ENCODE results near the gene PHF12.

The PHF12 gene

DNA sequence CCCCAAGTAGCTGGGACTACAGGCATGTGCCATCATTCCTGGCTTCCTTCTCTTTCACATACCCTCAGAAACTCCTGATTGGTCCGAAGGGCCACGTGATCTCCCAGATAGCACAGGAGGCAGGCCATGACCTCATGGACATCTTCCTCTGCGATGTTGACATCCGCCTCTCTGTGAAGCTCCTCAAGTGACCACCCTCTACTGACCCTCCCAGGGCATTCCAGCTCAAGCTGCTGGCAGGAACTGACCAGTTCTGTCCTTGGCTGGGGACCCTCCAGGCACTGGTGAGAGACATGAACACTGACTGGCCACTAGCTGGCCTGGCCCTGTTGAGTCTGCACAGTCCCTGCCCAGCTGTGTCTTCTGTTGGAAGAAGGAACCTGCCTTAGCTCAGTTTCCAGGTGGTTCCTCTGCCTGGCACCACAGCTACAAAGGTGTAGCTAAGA lies 90.9 kb downstream of the PHF12 start:
- no peak for TF ChIP-seq POLR2A (IDR thresholded peaks at IDR 0.05; ENCODE audit: low read depth, low read length)
- FAIRE-seq (no peak), DNase-seq (ENCODE audit: insufficient read length, low spot score) (no peak)

DNA sequence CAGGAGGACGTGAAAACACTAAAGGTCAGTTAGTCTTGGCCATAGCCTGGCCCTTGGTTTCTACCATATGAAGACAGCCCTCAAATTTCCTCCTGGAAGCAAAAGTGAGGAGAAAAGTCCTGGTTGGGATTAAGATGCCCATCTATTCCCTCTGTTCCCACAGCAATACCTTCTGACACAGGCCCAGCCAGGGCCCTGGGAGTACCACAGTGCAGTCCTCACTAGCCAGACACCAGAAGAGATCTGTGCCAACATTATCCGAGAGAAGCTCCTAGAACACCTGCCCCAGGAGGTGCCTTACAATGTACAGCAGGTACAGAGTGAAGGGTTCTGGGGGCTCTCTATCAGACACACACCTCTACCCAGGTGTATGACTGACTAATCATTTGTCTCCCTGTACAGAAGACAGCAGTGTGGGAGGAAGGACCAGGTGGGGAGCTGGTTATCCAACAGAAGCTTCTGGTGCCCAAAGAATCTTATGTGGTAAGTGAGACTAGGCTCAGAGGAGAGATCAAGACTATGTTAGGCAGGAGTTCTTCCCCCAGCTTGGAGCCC lies 92.4 kb downstream of the PHF12 start:
- no peak for FAIRE-seq
- DNase-seq (ENCODE audit: insufficient read length, low spot score): no peak
- TF ChIP-seq POLR2A (IDR thresholded peaks at IDR 0.05; ENCODE audit: low read depth, low read length): no peak

DNA sequence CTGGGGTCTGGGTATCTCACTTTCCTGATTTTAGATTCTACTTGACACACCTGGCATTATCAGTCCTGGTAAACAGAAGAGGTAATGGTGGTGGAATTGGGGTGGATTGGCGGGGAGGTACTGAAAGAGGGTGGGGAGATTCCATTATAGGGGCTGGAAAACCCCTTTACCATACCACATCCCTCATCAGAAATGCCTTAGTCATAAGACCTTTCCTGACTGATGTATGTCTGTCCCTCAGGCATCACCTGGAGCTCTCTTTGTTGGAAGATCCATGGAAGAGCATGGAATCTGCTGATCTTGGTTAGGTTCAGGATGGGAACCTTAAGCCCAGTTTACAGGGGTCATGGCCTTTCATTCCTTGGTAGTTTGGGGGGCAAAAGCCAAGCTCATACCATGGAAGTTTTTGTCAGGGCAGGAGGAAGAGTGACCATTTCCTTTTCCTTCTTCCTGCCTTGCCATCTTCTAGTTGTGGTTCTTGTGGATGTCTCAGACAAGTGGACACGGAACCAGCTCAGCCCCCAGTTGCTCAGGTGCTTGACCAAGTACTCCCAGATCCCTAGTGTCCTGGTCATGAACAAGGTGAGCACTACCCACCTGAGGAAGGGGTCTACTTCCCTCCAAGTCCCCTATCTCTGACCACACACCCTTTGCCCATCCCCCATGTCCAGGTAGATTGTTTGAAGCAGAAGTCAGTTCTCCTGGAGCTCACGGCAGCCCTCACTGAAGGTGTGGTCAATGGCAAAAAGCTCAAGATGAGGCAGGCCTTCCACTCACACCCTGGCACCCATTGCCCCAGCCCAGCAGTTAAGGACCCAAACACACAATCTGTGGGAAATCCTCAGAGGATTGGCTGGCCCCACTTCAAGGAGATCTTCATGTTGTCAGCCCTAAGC lies 93.2 kb downstream of the PHF12 start:
- FAIRE-seq: no peak
- DNase-seq (ENCODE audit: insufficient read length, low spot score): no peak
- TF ChIP-seq POLR2A (IDR thresholded peaks at IDR 0.05; ENCODE audit: low read depth, low read length): no peak

GRCh38 chr17:28856028-28856574 lies 95.2 kb downstream of the PHF12 start:
- DNase-seq (ENCODE audit: insufficient read length, low spot score) (no peak), FAIRE-seq (no peak)
- no peak for TF ChIP-seq POLR2A (IDR thresholded peaks at IDR 0.05; ENCODE audit: low read depth, low read length)

DNA sequence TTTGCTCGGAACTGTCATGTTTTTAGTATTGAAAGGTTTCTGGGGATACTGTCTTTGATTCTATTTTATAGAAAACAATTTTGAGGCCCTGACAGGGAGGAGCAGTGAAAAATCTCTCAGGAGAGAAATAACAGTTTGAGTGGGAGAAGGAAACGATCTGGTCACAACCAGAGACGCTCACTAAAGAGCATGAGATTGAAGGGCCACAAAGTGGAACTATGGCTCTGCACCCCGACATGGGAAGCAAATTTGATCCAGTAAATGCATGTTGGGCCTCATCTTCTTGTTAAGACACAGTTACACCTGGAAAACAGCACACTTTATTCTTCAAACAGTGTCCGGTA lies 96.0 kb downstream of the PHF12 start:
- no peak for TF ChIP-seq POLR2A (IDR thresholded peaks at IDR 0.05; ENCODE audit: low read depth, low read length)
- FAIRE-seq (no peak), DNase-seq (ENCODE audit: insufficient read length, low spot score) (no peak)

All from H54 (cell line).